Cardiac ventricle fibroblast (primary cell): ENCODE data around the gene OPN1SW. TPM values are rescaled to one million over a fixed set of nuclear protein-coding genes. Genes with fewer than 3 reads are reported as not detected.

Source experiments
- total RNA-seq: library from RNA; depleted of rRNA; stranded (reverse); fragments of >200 nt; gene quantifications from 2 replicates; pipeline ENCODE4 v1.2.3, GENCODE V29; 2015

OPN1SW gene
- total RNA-seq, result not detected in 2 replicates

GRCh38 chr7:128775744-128776474, at the start of gene OPN1SW:
Gene OPN1SW, minus strand, starts transcription at chr7:128775794. Its CDS starts 13 bp downstream, at chr7:128775781.

GRCh38 chr7:128791121-128791971, 15.8 kb upstream of the OPN1SW start, which contains the start of gene CCDC136:
Gene CCDC136, plus strand, starts transcription at chr7:128791968. Its CDS starts 444 bp downstream, at chr7:128792412.

DNA sequence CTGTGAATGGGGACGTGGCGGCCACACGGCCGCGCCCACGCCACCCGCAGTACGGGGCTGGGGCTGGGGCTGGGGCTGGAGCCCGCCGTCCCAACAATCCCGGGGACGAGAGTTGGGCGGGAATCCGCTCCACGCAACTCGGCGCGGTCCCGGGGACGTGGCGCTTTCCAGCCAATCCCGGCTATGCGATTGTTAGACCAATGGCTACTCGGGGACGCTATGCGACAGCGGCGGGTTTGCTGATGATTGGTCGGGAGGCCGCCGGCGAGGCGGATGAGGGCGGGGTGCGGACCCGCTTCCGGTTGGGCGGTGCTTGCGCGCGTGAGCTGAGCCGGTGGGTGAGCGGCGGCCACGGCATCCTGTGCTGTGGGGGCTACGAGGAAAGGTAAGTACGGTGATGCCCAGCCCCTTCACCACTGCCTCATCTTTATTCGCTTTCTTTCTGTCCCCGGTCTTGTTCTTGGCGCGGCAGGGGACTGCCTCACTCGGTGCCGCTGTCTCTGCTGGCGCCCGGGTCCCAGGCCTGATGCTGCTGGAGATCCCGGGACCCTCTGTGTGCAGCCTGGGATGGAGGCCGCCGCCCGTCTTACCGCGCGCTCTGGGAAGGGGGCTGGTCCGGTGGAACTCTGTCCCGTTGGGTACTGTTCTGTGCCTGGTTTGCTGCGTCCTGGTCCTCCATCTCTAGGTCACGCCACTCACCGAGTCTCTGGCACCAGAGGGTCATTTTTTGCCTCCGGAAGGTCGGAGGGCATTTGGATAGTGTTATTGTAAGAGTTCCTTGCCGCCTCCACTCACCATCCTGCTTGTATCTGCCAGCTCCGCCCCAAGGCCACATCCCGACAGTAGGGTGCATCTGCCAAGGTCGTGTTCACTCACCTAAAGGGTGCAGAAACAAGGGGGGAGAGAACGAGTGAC, 36.3 kb downstream of the OPN1SW start, which contains the start of gene CALU:
Gene CALU (plus strand): TSS at position 312 of the 915 bp plus-strand sequence. CDS start 9,225 bp downstream, outside the sequence.

Other genes starting within 250 kb of the OPN1SW start
- gene GARIN1A, start 103.5 kb downstream of the OPN1SW start, total RNA-seq, result 0.19 and 0.20 TPM in 2 replicates
- 294 and 337 TPM in 2 replicates for gene CALU, start 36.4 kb downstream of the OPN1SW start, total RNA-seq
- 0.62 and 2.5 TPM in 2 replicates for gene CCDC136, start 16.2 kb upstream of the OPN1SW start, total RNA-seq
- 94.0 and 106 TPM in 2 replicates for gene FLNC, start 54.6 kb upstream of the OPN1SW start, total RNA-seq
- 58.9 and 98.5 TPM in 2 replicates for gene ATP6V1F, start 87.1 kb upstream of the OPN1SW start, total RNA-seq
- gene KCP, start 134.9 kb upstream of the OPN1SW start, total RNA-seq, result not detected in 2 replicates
- not detected in 2 replicates for gene IRF5, start 162.1 kb upstream of the OPN1SW start, total RNA-seq